ENCODE measurements around the gene GJD4. TPM values are rescaled to one million over a fixed set of nuclear protein-coding genes. Genes with fewer than 3 reads are reported as not detected.

Gene GJD4
- total RNA-seq, 2 experiments from 2014 or later, result not detected

- intact Hi-C loops (cut with micrococcal nuclease; ENCODE audit: unreplicated experiment), result loop anchor here (2.0 to 10.0 kb wide), 3 partner anchors 304 to 894 kb away; partner anchors contain the start of gene CCNY
- peak overlapping the region; percentile 86 for H2AFZ ChIP-seq (ENCODE audit: low read length)
- no peaks in the 10 kb centered on the region for H3K79me2 ChIP-seq (ENCODE audit: insufficient read depth, low read depth, low read length)
- no peak for TF ChIP-seq CTCF (conservative IDR thresholded peaks at IDR 0.05; ENCODE audit: low read length)
- no peaks in the 10 kb centered on the region for H3K9me3 ChIP-seq (ENCODE audit: low read length)
- DNase-seq (ENCODE audit: low spot score), result peak; percentile 83
- no peaks in the 10 kb centered on the region for H4K20me1 ChIP-seq (ENCODE audit: insufficient read depth, low read length)
- H3K4me1 ChIP-seq (ENCODE audit: insufficient read depth, low read length, poor library complexity, severe bottlenecking), result peaks cover 17% of the 10 kb centered on the region
- peak overlapping the region; percentile 99 for H3K4me2 ChIP-seq (ENCODE audit: low read length)
- POLR2A ChIA-PET, result no interaction called here
- H3K9me2 ChIP-seq (ENCODE audit: insufficient read depth, low read length), result no peaks in the 10 kb centered on the region
- CTCF ChIA-PET (ENCODE audit: unreplicated experiment), result no interaction called here
- H3K4me3 ChIP-seq (ENCODE audit: low read depth, low read length, poor library complexity, severe bottlenecking), result peak overlapping the region; percentile 81
- H3K36me3 ChIP-seq (ENCODE audit: insufficient read depth, low read length), result no peaks in the 10 kb centered on the region
- H3K27ac ChIP-seq (ENCODE audit: low read depth, low read length, poor library complexity, severe bottlenecking), result no peak overlapping the region
- BruUV-seq (replicated peaks), result no TSS peak
Observed at GRCh38 chr10:35640951-35641675, 36.0 kb downstream of the GJD4 start.

- Histone ChIP-seq H3K4me1 (ENCODE audit: insufficient read depth, low read length, poor library complexity, severe bottlenecking) (peaks cover 17% of the 10 kb centered on the region), H4K20me1 (ENCODE audit: insufficient read depth, low read length) (no peaks in the 10 kb centered on the region), H3K4me2 (ENCODE audit: low read length) (peak overlapping the region; percentile 99), H3K9me3 (ENCODE audit: low read length) (no peaks in the 10 kb centered on the region), H3K36me3 (ENCODE audit: insufficient read depth, low read length) (no peaks in the 10 kb centered on the region), H3K79me2 (ENCODE audit: insufficient read depth, low read depth, low read length) (no peaks in the 10 kb centered on the region), H3K9me2 (ENCODE audit: insufficient read depth, low read length) (no peaks in the 10 kb centered on the region), H2AFZ (ENCODE audit: low read length) (peak overlapping the region; percentile 86), H3K27ac (ENCODE audit: low read depth, low read length, poor library complexity, severe bottlenecking) (no peak overlapping the region), H3K4me3 (ENCODE audit: low read depth, low read length, poor library complexity, severe bottlenecking) (peak overlapping the region; percentile 81)
- no TSS peak for BruUV-seq (replicated peaks)
- ChIA-PET POLR2A (no interaction called here), CTCF (ENCODE audit: unreplicated experiment) (no interaction called here)
- peak; percentile 48 for DNase-seq (ENCODE audit: low spot score)
- no peak for TF ChIP-seq CTCF (conservative IDR thresholded peaks at IDR 0.05; ENCODE audit: low read length)
- no peak for TF ChIP-seq EZH2phosphoT487 (IDR thresholded peaks at IDR 0.05; ENCODE audit: borderline replicate concordance, low read depth, low read length)
- intact Hi-C loops (cut with micrococcal nuclease; ENCODE audit: unreplicated experiment), result loop anchor here (2.0 to 10.0 kb wide), 3 partner anchors 305 to 893 kb away; partner anchors contain the start of gene CCNY
Observed at GRCh38 chr10:35641676-35642034, 36.5 kb downstream of the GJD4 start.

- Histone ChIP-seq H4K20me1 (ENCODE audit: insufficient read depth, low read length) (no peaks in the 10 kb centered on the region), H2AFZ (ENCODE audit: low read length) (peak within 1 kb of the TSS; percentile 86), H3K4me3 (ENCODE audit: low read depth, low read length, poor library complexity, severe bottlenecking) (peak within 1 kb of the TSS; percentile 81), H3K36me3 (ENCODE audit: insufficient read depth, low read length) (no peaks in the 10 kb centered on the region), H3K9me2 (ENCODE audit: insufficient read depth, low read length) (no peaks in the 10 kb centered on the region), H3K9me3 (ENCODE audit: low read length) (no peaks in the 10 kb centered on the region), H3K4me2 (ENCODE audit: low read length) (peak within 1 kb of the TSS; percentile 99), H3K79me2 (ENCODE audit: insufficient read depth, low read depth, low read length) (no peaks in the 10 kb centered on the region), H3K4me1 (ENCODE audit: insufficient read depth, low read length, poor library complexity, severe bottlenecking) (peaks cover 17% of the 10 kb centered on the region), H3K27ac (ENCODE audit: low read depth, low read length, poor library complexity, severe bottlenecking) (no peak within 1 kb of the TSS)
- ChIA-PET CTCF (ENCODE audit: unreplicated experiment) (no interaction called here), POLR2A (no interaction called here)
- DNase-seq (ENCODE audit: low spot score), result peak; percentile 90
- no TSS peak for BruUV-seq (replicated peaks)
- peak; percentile 67 for TF ChIP-seq CTCF (conservative IDR thresholded peaks at IDR 0.05; ENCODE audit: low read length)
- TF ChIP-seq EZH2phosphoT487 (IDR thresholded peaks at IDR 0.05; ENCODE audit: borderline replicate concordance, low read depth, low read length), result no peak
- intact Hi-C loops (cut with micrococcal nuclease; ENCODE audit: unreplicated experiment), result loop anchor here (5.0 to 10.0 kb wide), 2 partner anchors 520 to 893 kb away; no protein-coding TSS in a partner anchor
Observed at GRCh38 chr10:35642035-35642792, 37.1 kb downstream of the GJD4 start, which contains the start of gene FZD8. Gene FZD8 (minus strand): TSS chr10:35642296. CDS start chr10:35641429, 867 bp downstream.
